SK-N-SH (cell line): ENCODE measurements around the gene SMARCC1. TPM values are rescaled to one million over a fixed set of nuclear protein-coding genes. Genes with fewer than 3 reads are reported as not detected.

Source experiments
- CTCF ChIA-PET: fragments of 300-600, 350-600 bp; formaldehyde crosslinking; extraction: SDS; loops from one replicate; lab custom pipeline; 2021; lab: Yijun Ruan, JAX
- POLR2A ChIA-PET: fragments of 350-600 bp; sonication (Branson Sonifier 250); formaldehyde crosslinking; extraction: SDS; loops from one replicate; lab custom pipeline; 2020; ENCODE audit warnings: antibody characterized with exemption, inconsistent platforms; lab: Yijun Ruan, JAX
- DNase-seq: peaks from one replicate; pipeline ENCODE4 v3.0.0; 2012
- H2AFZ ChIP-seq: fragments of 200-600 bp; sonication (generic); 2 replicates; pipeline ENCODE4 v1.8.1; 2016; ENCODE audit warnings: antibody characterized with exemption, mild to moderate bottlenecking, low read depth
- H3F3A ChIP-seq: fragments of 200-600 bp; sonication (generic); replicated peaks from 2 replicates; pipeline ENCODE3; 2016; ENCODE audit warnings: antibody characterized with exemption, mild to moderate bottlenecking; ENCODE audit not compliant: insufficient read depth
- H3K27ac ChIP-seq, 2 experiments: fragments of 200-500 bp in 1 of 2; fragments of 200-600 bp in 1 of 2; sonication (Bioruptor generic) in 1 of 2; sonication (generic), shearing (Covaris generic) in 1 of 2; 2 replicates each; pipeline versions ENCODE4 v1.5.1 to v1.6.1; 2014 to 2016; ENCODE audit warnings: low read depth in 2 of 2, inconsistent platforms in 1 of 2, low read length in 1 of 2, mild to moderate bottlenecking in 1 of 2, mixed read lengths in 1 of 2
- H3K27me3 ChIP-seq: fragments of 200-600 bp; sonication (generic), shearing (Covaris generic); 2 replicates; pipeline ENCODE4 v1.6.1; 2016; ENCODE audit warnings: mixed run types; ENCODE audit not compliant: insufficient read depth
- H3K36me3 ChIP-seq, 2 experiments: fragments of 200-500 bp in 1 of 2; fragments of 200-600 bp in 1 of 2; sonication (Bioruptor generic) in 1 of 2; sonication (generic) in 1 of 2; replicated peaks in 1 of 2; 2 replicates each; pipeline versions ENCODE3 to v1.5.1; 2014 to 2016; ENCODE audit warnings: low read length in 1 of 2, mild to moderate bottlenecking in 1 of 2; ENCODE audit not compliant: insufficient read depth in 2 of 2, control insufficient read depth in 1 of 2
- H3K4me1 ChIP-seq, 2 experiments: fragments of 200-500 bp in 1 of 2; fragments of 200-600 bp in 1 of 2; sonication (Bioruptor generic) in 1 of 2; sonication (generic), shearing (Covaris generic) in 1 of 2; 2 replicates each; pipeline versions ENCODE4 v1.5.1 to v1.6.1; 2014 to 2016; ENCODE audit warnings: low read depth in 1 of 2, low read length in 1 of 2, mixed run types in 1 of 2; ENCODE audit not compliant: insufficient read depth in 2 of 2, control insufficient read depth in 1 of 2
- H3K4me2 ChIP-seq: fragments of 200-600 bp; sonication (generic), shearing (Covaris generic); 2 replicates; pipeline ENCODE4 v1.6.1; 2017; ENCODE audit warnings: mixed run types
- H3K4me3 ChIP-seq, 2 experiments: fragments of 200-500 bp in 1 of 2; fragments of 200-600 bp in 1 of 2; sonication (Bioruptor generic) in 1 of 2; sonication (generic), shearing (Covaris generic) in 1 of 2; 2 replicates each; pipeline versions ENCODE4 v1.5.1 to v1.8.1; 2014 to 2016; ENCODE audit warnings: low read depth in 2 of 2, inconsistent platforms in 1 of 2, low read length in 1 of 2, mild to moderate bottlenecking in 1 of 2, mixed read lengths in 1 of 2, moderate library complexity in 1 of 2
- H3K79me2 ChIP-seq: fragments of 200-600 bp; sonication (generic); 2 replicates; pipeline ENCODE4 v1.8.1; 2017; ENCODE audit warnings: mild to moderate bottlenecking; ENCODE audit not compliant: insufficient read depth
- H3K9ac ChIP-seq: fragments of 200-600 bp; sonication (generic); 2 replicates; pipeline ENCODE4 v1.6.1; 2017; ENCODE audit warnings: mixed run types
- H3K9me2 ChIP-seq: fragments of 200-600 bp; sonication (generic); 2 replicates; pipeline ENCODE4 v1.6.1; 2017; ENCODE audit warnings: mixed run types
- H3K9me3 ChIP-seq: fragments of 200-600 bp; sonication (generic); 2 replicates; pipeline ENCODE4 v1.6.1; 2017; ENCODE audit warnings: mixed run types, mild to moderate bottlenecking, moderate library complexity
- H4K20me1 ChIP-seq: fragments of 200-600 bp; sonication (generic); 2 replicates; pipeline ENCODE4 v1.6.1; 2017; ENCODE audit warnings: mild to moderate bottlenecking, mixed run types; ENCODE audit not compliant: insufficient read depth
- CHD2 ChIP-seq: fragments of 150-350 bp; IDR thresholded peaks from 2 replicates; pipeline ENCODE4 v1.6.1; 2018; ENCODE audit warnings: low read length; ENCODE audit not compliant: partially characterized antibody
- FOSL2 ChIP-seq: IDR thresholded peaks from 2 replicates; pipeline ENCODE4 v1.4.0; 2012; ENCODE audit warnings: low read depth, mild to moderate bottlenecking, moderate library complexity, borderline replicate concordance
- FOXJ3 ChIP-seq: sonication (generic); formaldehyde crosslinking; IDR thresholded peaks from 2 replicates; pipeline ENCODE4 v1.5.1; 2020; ENCODE audit warnings: mild to moderate bottlenecking, missing genetic modification reagents
- GATA2 ChIP-seq: sonication (generic); formaldehyde crosslinking; IDR thresholded peaks from 2 replicates; pipeline ENCODE4 v1.5.0; 2020; ENCODE audit warnings: mild to moderate bottlenecking, missing genetic modification reagents
- MXI1 ChIP-seq: IDR thresholded peaks from 2 replicates; pipeline ENCODE4 v1.6.1; 2012; ENCODE audit warnings: mild to moderate bottlenecking, low read depth, low read length, improper control_type of control experiment
- NRF1 ChIP-seq: IDR thresholded peaks from 2 replicates; pipeline ENCODE4 v1.6.1; 2012; ENCODE audit warnings: low read depth, mild to moderate bottlenecking, low read length
- RXRA ChIP-seq: IDR thresholded peaks from 2 replicates; pipeline ENCODE4 v1.4.0; 2012; ENCODE audit warnings: low read depth, mild to moderate bottlenecking, borderline replicate concordance
- SMC3 ChIP-seq: IDR thresholded peaks from 2 replicates; pipeline ENCODE4 v1.6.1; 2012; ENCODE audit warnings: low read depth, low read length, improper control_type of control experiment
- TCF12 ChIP-seq: IDR thresholded peaks from 2 replicates; pipeline ENCODE4 v1.4.0; 2012
- WGBS: methylation state at CpG from one replicate; pipeline ENCODE4 v1.1.6; 2017; ENCODE audit warnings: low lambda C conversion rate; 5-methylcytosine and 5-hydroxymethylcytosine counted together
- polyA plus RNA-seq, 3 experiments: library from polyadenylated mRNA; depleted of rRNA; stranded (reverse); fragments of >200 nt; gene quantifications; 2 replicates each; pipeline ENCODE4 v1.2.3, GENCODE V29; 2012
- TF ChIP-seq, protein P1 (sequence below): IDR thresholded peaks from 2 replicates; pipeline ENCODE4; 2012
- TF ChIP-seq, protein P2 (sequence below): IDR thresholded peaks from 2 replicates; pipeline ENCODE4 v1.4.0; 2012; ENCODE audit warnings: low read depth
- TF ChIP-seq, protein P3 (sequence below): fragments of 200-600 bp; sonication (generic); IDR thresholded peaks from 2 replicates; pipeline ENCODE4 v1.6.1; 2017; ENCODE audit warnings: antibody characterized with exemption, mild to moderate bottlenecking, moderate library complexity
- TF ChIP-seq, protein P4 (sequence below): IDR thresholded peaks from 2 replicates; pipeline ENCODE4 v1.4.0; 2012; ENCODE audit warnings: low read depth, borderline replicate concordance
- TF ChIP-seq, protein P5 (sequence below): fragments of 150-350 bp; IDR thresholded peaks from 2 replicates; pipeline ENCODE4 v1.6.1; 2017; ENCODE audit warnings: antibody characterized with exemption, low read length, low read depth, borderline replicate concordance

Gene SMARCC1
- polyA plus RNA-seq, 1 of the 3 experiments (the other 2 are of a cell fraction) = 16.5 TPM

DNA sequence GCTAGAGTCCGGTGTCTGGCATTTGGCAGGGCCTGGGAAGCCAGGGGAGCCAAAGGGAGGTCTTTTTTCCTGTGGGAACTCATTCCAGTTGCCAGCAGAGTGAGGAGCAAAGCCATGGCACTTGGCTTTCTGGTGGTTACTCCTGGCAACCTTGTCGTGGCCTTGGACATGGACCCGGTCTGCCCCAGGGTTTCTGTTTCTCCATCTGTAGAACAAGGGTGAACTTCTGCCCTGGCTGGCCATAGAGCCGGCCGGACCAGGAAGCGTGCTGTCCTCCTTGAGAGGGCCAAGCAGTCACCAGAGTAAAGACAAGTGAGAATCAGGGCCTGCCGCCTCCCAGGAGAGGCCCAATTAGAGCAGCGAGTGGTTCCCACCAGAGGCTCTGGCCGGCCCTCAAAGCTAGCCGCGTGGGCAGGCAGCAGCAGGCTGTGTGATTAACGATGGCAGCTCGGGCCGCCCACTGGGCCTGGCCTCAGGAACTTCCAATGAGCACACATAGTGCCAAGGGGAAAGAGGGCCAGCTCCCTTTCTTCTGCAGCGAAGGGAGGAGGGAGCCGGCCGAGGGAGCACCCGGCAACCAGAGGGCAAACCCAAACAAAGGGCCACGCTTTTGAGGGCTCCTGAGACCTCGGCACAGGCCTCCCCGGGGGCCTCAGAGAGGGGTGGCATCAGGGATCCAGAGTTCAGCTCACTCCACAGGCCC is 239.1 kb downstream of the SMARCC1 start:
- 94% methylated on average over 18 of the region's 21 CpGs for WGBS
- Histone ChIP-seq H3K79me2 (no peaks in the 10 kb centered on the region), H3K27me3 (no peaks in the 10 kb centered on the region), H3K4me1 (no peaks in the 10 kb centered on the region), H3K9me3 (no peaks in the 10 kb centered on the region), H3K4me3 (no peak overlapping the region), H3K36me3 (no peaks in the 10 kb centered on the region), H3K9me2 (no peaks in the 10 kb centered on the region), H2AFZ (no peak overlapping the region), H3K4me2 (no peak overlapping the region), H3K27ac (no peak overlapping the region), H4K20me1 (no peaks in the 10 kb centered on the region), H3K9ac (no peak overlapping the region), H3F3A (no peaks in the 10 kb centered on the region)
- CTCF ChIA-PET = interaction anchor here (1.8 kb wide), 1 partner anchor 20 kb away, joined by 7 read pairs; no protein-coding TSS in a partner anchor
- POLR2A ChIA-PET = interaction anchor here (0.6 kb wide), 1 partner anchor 260 kb away, joined by 3 read pairs; no protein-coding TSS in a partner anchor
- no peak for DNase-seq
- no peak for TF ChIP-seq NRF1
- TF ChIP-seq FOXJ3 (CRISPR knock-in tag) = no peak
- TF ChIP-seq, protein P1, sequence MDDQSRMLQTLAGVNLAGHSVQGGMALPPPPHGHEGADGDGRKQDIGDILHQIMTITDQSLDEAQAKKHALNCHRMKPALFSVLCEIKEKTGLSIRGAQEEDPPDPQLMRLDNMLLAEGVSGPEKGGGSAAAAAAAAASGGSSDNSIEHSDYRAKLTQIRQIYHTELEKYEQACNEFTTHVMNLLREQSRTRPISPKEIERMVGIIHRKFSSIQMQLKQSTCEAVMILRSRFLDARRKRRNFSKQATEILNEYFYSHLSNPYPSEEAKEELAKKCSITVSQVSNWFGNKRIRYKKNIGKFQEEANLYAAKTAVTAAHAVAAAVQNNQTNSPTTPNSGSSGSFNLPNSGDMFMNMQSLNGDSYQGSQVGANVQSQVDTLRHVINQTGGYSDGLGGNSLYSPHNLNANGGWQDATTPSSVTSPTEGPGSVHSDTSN = no peak
- TF ChIP-seq CHD2 = no peak

DNA sequence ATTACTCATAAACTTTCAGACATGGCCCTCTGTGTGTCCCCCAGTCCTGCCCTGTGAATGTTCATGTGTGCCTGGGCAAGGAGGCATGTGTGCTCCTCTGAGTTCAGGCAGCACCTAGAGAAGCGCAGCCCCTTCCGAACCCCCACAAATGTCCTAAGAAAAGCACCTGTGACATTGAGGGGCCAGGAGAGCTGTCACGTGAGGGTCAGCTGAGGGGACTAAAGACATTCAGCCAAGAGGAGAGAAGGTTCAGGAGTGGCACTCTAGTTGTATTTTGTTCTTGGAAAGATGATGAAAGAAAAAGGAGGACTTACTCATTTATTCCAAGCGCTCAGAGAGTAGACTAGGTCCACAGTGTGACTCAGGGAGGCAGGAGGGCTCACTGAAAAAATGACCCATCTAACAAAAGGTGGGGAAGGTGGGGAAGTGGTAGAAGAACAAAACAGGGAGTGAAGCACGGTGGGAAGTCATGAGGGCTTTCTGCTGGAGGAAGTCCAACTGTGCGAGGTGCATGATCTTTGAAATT is 240.0 kb downstream of the SMARCC1 start:
- CTCF ChIA-PET = interaction anchor here (1.8 kb wide), 1 partner anchor 19 kb away, joined by 7 read pairs; no protein-coding TSS in a partner anchor
- Histone ChIP-seq H2AFZ (no peak overlapping the region), H3K9me3 (no peaks in the 10 kb centered on the region), H3K4me2 (no peak overlapping the region), H3K9ac (no peak overlapping the region), H4K20me1 (no peaks in the 10 kb centered on the region), H3K9me2 (no peaks in the 10 kb centered on the region), H3K4me1 (no peaks in the 10 kb centered on the region), H3K36me3 (no peaks in the 10 kb centered on the region), H3K27me3 (no peaks in the 10 kb centered on the region), H3K27ac (no peak overlapping the region), H3F3A (no peaks in the 10 kb centered on the region), H3K79me2 (no peaks in the 10 kb centered on the region), H3K4me3 (no peak overlapping the region)
- DNase-seq = no peak
- POLR2A ChIA-PET = no interaction called here
- TF ChIP-seq, protein P2, sequence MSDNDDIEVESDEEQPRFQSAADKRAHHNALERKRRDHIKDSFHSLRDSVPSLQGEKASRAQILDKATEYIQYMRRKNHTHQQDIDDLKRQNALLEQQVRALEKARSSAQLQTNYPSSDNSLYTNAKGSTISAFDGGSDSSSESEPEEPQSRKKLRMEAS = no peak
- TF ChIP-seq RXRA (no peak), SMC3 (no peak), MXI1 (no peak), GATA2 (CRISPR knock-in tag) (no peak), TCF12 (no peak), FOSL2 (no peak), NRF1 (no peak)
- TF ChIP-seq, protein P1 = no peak
- TF ChIP-seq, protein P3, sequence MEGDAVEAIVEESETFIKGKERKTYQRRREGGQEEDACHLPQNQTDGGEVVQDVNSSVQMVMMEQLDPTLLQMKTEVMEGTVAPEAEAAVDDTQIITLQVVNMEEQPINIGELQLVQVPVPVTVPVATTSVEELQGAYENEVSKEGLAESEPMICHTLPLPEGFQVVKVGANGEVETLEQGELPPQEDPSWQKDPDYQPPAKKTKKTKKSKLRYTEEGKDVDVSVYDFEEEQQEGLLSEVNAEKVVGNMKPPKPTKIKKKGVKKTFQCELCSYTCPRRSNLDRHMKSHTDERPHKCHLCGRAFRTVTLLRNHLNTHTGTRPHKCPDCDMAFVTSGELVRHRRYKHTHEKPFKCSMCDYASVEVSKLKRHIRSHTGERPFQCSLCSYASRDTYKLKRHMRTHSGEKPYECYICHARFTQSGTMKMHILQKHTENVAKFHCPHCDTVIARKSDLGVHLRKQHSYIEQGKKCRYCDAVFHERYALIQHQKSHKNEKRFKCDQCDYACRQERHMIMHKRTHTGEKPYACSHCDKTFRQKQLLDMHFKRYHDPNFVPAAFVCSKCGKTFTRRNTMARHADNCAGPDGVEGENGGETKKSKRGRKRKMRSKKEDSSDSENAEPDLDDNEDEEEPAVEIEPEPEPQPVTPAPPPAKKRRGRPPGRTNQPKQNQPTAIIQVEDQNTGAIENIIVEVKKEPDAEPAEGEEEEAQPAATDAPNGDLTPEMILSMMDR = no peak
- TF ChIP-seq, protein P4, sequence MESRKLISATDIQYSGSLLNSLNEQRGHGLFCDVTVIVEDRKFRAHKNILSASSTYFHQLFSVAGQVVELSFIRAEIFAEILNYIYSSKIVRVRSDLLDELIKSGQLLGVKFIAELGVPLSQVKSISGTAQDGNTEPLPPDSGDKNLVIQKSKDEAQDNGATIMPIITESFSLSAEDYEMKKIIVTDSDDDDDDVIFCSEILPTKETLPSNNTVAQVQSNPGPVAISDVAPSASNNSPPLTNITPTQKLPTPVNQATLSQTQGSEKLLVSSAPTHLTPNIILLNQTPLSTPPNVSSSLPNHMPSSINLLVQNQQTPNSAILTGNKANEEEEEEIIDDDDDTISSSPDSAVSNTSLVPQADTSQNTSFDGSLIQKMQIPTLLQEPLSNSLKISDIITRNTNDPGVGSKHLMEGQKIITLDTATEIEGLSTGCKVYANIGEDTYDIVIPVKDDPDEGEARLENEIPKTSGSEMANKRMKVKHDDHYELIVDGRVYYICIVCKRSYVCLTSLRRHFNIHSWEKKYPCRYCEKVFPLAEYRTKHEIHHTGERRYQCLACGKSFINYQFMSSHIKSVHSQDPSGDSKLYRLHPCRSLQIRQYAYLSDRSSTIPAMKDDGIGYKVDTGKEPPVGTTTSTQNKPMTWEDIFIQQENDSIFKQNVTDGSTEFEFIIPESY = no peak
- TF ChIP-seq, protein P5, sequence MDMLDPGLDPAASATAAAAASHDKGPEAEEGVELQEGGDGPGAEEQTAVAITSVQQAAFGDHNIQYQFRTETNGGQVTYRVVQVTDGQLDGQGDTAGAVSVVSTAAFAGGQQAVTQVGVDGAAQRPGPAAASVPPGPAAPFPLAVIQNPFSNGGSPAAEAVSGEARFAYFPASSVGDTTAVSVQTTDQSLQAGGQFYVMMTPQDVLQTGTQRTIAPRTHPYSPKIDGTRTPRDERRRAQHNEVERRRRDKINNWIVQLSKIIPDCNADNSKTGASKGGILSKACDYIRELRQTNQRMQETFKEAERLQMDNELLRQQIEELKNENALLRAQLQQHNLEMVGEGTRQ = no peak
- 60% methylated on average over 5 of the region's 6 CpGs for WGBS
